SK-N-SH treated with all-trans-retinoic acid at 6 μM for 48 hours (cell line): ENCODE measurements around the gene PCDHGA1.

Source experiments
- ATAC-seq: fragments of 200-7000 bp; cut with Tn5 transposase; 3 replicates; pipeline ENCODE4 v1.9.1; 2020; ENCODE audit warnings: mild to moderate bottlenecking, moderate library complexity
- BACH2 ChIP-seq: fragments of 250-450 bp; sonication (Bioruptor Pico); IDR thresholded peaks from 2 replicates; pipeline ENCODE4 v1.9.0; 2021; ENCODE audit warnings: mild to moderate bottlenecking, borderline replicate concordance
- CSDC2 ChIP-seq: fragments of 250-450 bp; sonication (Bioruptor Pico); IDR thresholded peaks from 2 replicates; pipeline ENCODE4 v1.5.0; 2020; ENCODE audit warnings: mild to moderate bottlenecking, moderate library complexity
- ESRRG ChIP-seq: fragments of 250-450 bp; sonication (Bioruptor Pico); IDR thresholded peaks from 2 replicates; pipeline ENCODE4 v1.6.1; 2021; ENCODE audit warnings: mild to moderate bottlenecking
- GLIS3 ChIP-seq: fragments of 250-450 bp; sonication (Bioruptor Pico); IDR thresholded peaks from 2 replicates; pipeline ENCODE4 v1.5.0; 2020; ENCODE audit warnings: mild to moderate bottlenecking, moderate library complexity
- ISL1 ChIP-seq: fragments of 250-450 bp; sonication (Bioruptor Pico); IDR thresholded peaks from 2 replicates; pipeline ENCODE4 v2.1.2; 2022; ENCODE audit warnings: mild to moderate bottlenecking, moderate library complexity
- PPARA ChIP-seq: fragments of 250-450 bp; sonication (Bioruptor Pico); IDR thresholded peaks from 2 replicates; pipeline ENCODE4 v1.5.0; 2020; ENCODE audit warnings: mild to moderate bottlenecking, borderline replicate concordance
- RARB ChIP-seq: fragments of 250-450 bp; sonication (Bioruptor Pico); IDR thresholded peaks from 2 replicates; pipeline ENCODE4 v1.8.0; 2021; ENCODE audit warnings: mild to moderate bottlenecking, moderate library complexity
- TCF4 ChIP-seq: fragments of 250-450 bp; sonication (Bioruptor Pico); IDR thresholded peaks from 2 replicates; pipeline ENCODE4 v1.8.0; 2021; ENCODE audit warnings: mild to moderate bottlenecking, moderate library complexity, borderline replicate concordance
- TOX ChIP-seq: fragments of 250-450 bp; sonication (Bioruptor Pico); IDR thresholded peaks from 2 replicates; pipeline ENCODE4 v1.8.0; 2021; ENCODE audit warnings: mild to moderate bottlenecking, moderate library complexity, borderline replicate concordance
- ZFP3 ChIP-seq: fragments of 250-450 bp; sonication (Bioruptor Pico); IDR thresholded peaks from 2 replicates; pipeline ENCODE4 v1.5.0; 2020; ENCODE audit warnings: mild to moderate bottlenecking, moderate library complexity
- ZFP30 ChIP-seq: fragments of 450-650 bp; formaldehyde crosslinking; IDR thresholded peaks from 2 replicates; pipeline ENCODE4 v1.5.0; 2022; ENCODE audit warnings: mild to moderate bottlenecking, moderate library complexity
- ZNF70 ChIP-seq: fragments of 450-650 bp; formaldehyde crosslinking; IDR thresholded peaks from 2 replicates; pipeline ENCODE4 v1.5.0; 2020; ENCODE audit warnings: mild to moderate bottlenecking, moderate library complexity
- ZNF8 ChIP-seq: fragments of 450-650 bp; formaldehyde crosslinking; IDR thresholded peaks from 2 replicates; pipeline ENCODE4 v1.5.0; 2020; ENCODE audit warnings: mild to moderate bottlenecking, moderate library complexity
- TF ChIP-seq, protein P1 (sequence below): fragments of 250-450 bp; sonication (Bioruptor Pico); IDR thresholded peaks from 2 replicates; pipeline ENCODE4 v1.5.1; 2020; ENCODE audit warnings: low read depth, mild to moderate bottlenecking, moderate library complexity
- TF ChIP-seq, protein P2 (sequence below): fragments of 250-450 bp; sonication (Bioruptor Pico); IDR thresholded peaks from 2 replicates; pipeline ENCODE4 v1.5.0; 2020; ENCODE audit warnings: mild to moderate bottlenecking, moderate library complexity
- TF ChIP-seq, protein P3 (sequence below): fragments of 250-450 bp; sonication (Bioruptor Pico); IDR thresholded peaks from 2 replicates; pipeline ENCODE4 v1.8.0; 2020; ENCODE audit warnings: mild to moderate bottlenecking, moderate library complexity, borderline replicate concordance
- TF ChIP-seq, protein P4 (sequence below): fragments of 250-450 bp; sonication (Bioruptor Pico); IDR thresholded peaks from 2 replicates; pipeline ENCODE4 v1.8.0; 2021; ENCODE audit warnings: low read depth, mild to moderate bottlenecking, moderate library complexity, borderline replicate concordance
- TF ChIP-seq, protein P5 (sequence below): fragments of 250-450 bp; sonication (Bioruptor Pico); IDR thresholded peaks from 2 replicates; pipeline ENCODE4 v1.5.1; 2021; ENCODE audit warnings: mild to moderate bottlenecking, moderate library complexity

The PCDHGA1 gene

DNA sequence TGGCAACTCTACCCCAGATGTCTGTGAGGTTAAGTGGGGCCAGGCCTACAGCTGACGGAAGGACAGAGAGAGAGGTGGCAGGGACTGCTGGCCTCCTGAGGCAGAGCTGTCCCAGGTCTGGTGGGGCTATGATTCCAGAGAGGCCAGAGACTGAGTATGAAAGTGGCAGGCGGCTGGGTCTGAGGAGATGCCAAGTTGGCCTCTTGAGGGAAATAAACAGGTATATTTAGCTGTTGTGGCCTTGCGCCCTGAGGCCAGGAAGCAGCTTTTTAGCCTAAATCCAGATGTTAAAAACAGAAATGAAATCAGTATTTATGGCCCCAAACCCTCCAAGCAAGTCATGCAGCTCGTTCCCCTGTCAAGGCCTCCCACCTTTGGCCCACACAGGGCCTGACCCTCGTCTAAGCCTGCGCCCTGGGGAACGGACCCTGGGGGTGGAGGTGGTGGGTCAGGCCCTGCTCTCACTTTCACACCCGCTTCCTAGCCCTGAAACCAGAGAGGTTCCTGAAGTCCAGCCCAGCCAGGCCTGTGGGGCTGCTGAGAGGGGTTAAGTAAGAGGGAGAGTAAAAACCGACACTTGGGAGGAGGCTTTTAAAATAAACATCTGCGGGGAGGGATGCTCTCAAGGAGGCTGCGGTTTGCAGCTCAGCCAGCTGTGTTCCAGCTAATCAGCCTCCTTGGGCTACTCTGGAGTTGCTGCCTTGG is 177.2 kb downstream of the PCDHGA1 start:
- ATAC-seq: peak; percentile 7; the same call in 2 of the 3 replicates
- TF ChIP-seq ISL1 (CRISPR knock-in tag) (no peak), ZNF8 (CRISPR knock-in tag) (no peak), ZFP3 (CRISPR knock-in tag) (no peak), ZFP30 (CRISPR knock-in tag) (no peak), TOX (CRISPR knock-in tag) (no peak), ESRRG (CRISPR knock-in tag) (no peak), ZNF70 (no peak), GLIS3 (no peak)
- TF ChIP-seq, protein P1, sequence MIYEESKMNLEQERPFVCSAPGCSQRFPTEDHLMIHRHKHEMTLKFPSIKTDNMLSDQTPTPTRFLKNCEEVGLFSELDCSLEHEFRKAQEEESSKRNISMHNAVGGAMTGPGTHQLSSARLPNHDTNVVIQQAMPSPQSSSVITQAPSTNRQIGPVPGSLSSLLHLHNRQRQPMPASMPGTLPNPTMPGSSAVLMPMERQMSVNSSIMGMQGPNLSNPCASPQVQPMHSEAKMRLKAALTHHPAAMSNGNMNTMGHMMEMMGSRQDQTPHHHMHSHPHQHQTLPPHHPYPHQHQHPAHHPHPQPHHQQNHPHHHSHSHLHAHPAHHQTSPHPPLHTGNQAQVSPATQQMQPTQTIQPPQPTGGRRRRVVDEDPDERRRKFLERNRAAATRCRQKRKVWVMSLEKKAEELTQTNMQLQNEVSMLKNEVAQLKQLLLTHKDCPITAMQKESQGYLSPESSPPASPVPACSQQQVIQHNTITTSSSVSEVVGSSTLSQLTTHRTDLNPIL: no peak
- TF ChIP-seq, protein P2, sequence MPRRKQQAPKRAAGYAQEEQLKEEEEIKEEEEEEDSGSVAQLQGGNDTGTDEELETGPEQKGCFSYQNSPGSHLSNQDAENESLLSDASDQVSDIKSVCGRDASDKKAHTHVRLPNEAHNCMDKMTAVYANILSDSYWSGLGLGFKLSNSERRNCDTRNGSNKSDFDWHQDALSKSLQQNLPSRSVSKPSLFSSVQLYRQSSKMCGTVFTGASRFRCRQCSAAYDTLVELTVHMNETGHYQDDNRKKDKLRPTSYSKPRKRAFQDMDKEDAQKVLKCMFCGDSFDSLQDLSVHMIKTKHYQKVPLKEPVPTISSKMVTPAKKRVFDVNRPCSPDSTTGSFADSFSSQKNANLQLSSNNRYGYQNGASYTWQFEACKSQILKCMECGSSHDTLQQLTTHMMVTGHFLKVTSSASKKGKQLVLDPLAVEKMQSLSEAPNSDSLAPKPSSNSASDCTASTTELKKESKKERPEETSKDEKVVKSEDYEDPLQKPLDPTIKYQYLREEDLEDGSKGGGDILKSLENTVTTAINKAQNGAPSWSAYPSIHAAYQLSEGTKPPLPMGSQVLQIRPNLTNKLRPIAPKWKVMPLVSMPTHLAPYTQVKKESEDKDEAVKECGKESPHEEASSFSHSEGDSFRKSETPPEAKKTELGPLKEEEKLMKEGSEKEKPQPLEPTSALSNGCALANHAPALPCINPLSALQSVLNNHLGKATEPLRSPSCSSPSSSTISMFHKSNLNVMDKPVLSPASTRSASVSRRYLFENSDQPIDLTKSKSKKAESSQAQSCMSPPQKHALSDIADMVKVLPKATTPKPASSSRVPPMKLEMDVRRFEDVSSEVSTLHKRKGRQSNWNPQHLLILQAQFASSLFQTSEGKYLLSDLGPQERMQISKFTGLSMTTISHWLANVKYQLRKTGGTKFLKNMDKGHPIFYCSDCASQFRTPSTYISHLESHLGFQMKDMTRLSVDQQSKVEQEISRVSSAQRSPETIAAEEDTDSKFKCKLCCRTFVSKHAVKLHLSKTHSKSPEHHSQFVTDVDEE (CRISPR knock-in tag): no peak
- TF ChIP-seq, protein P3, sequence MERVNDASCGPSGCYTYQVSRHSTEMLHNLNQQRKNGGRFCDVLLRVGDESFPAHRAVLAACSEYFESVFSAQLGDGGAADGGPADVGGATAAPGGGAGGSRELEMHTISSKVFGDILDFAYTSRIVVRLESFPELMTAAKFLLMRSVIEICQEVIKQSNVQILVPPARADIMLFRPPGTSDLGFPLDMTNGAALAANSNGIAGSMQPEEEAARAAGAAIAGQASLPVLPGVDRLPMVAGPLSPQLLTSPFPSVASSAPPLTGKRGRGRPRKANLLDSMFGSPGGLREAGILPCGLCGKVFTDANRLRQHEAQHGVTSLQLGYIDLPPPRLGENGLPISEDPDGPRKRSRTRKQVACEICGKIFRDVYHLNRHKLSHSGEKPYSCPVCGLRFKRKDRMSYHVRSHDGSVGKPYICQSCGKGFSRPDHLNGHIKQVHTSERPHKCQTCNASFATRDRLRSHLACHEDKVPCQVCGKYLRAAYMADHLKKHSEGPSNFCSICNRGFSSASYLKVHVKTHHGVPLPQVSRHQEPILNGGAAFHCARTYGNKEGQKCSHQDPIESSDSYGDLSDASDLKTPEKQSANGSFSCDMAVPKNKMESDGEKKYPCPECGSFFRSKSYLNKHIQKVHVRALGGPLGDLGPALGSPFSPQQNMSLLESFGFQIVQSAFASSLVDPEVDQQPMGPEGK (CRISPR knock-in tag): no peak
- TF ChIP-seq, protein P4, sequence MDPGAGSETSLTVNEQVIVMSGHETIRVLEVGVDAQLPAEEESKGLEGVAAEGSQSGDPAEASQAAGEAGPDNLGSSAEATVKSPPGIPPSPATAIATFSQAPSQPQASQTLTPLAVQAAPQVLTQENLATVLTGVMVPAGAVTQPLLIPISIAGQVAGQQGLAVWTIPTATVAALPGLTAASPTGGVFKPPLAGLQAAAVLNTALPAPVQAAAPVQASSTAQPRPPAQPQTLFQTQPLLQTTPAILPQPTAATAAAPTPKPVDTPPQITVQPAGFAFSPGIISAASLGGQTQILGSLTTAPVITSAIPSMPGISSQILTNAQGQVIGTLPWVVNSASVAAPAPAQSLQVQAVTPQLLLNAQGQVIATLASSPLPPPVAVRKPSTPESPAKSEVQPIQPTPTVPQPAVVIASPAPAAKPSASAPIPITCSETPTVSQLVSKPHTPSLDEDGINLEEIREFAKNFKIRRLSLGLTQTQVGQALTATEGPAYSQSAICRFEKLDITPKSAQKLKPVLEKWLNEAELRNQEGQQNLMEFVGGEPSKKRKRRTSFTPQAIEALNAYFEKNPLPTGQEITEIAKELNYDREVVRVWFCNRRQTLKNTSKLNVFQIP (CRISPR knock-in tag): no peak

DNA sequence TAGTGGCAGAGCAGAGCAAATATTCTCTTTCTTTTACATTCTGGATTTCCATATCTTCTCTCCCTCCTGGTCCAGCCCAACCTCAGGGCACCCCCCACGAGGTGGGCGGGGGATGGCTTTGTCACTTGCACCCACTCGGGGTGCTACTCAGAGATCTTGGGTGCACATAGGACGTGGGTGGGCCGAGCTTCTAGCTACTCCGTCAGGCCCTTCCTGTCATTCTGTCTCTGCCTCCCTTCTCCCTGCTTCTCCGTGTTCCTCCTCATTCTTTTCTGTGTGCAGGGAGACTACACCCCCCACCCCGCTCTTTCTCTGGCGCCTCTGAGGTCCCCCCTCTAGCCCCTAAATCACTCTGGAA is 178.1 kb downstream of the PCDHGA1 start:
- ATAC-seq: peak; percentile 60
- peak; percentile 80 for TF ChIP-seq ZFP3 (CRISPR knock-in tag)
- TF ChIP-seq ZFP30 (CRISPR knock-in tag): no peak

DNA sequence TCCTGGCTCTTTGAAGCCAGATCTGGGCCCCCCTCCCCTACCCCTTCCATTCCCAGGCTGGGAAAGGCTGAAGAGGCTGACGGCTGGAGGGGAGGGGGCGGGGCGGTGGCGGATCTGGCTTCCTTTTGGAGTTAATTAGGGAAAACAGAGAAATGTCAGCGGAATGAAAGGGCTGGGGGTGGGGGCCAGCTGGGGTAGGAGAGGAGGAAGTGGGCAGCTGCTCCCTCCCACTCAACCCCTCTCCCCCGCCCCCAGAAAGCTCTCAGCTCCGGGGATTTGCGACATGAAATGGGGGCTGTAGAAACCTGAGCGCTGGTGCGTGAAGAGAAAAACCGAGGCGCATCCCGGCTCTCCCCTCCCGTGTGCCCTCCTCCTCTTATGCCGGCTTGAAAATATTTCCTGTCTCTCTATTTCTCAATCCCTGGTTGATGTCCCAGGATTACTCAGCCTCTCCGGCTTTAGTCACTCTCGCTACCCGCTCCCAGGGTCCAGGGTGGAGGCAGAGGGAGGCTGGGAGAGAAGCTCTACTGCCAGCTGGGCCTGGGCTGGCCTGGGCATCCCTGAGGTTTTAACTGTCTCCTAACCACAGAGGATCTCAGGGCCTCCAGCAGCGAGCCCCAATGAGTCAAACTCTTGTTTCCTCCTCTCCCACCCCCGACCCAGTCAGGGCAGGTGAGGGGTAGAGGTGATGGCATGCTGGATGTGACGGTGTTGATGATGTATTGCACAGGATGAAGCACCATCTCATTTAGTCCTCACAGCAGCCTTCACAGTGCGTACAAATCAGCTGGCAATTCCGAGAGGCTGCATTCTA is 178.7 kb downstream of the PCDHGA1 start:
- peak; percentile 34; the same call in 1 of the 2 replicates for TF ChIP-seq ZFP3 (CRISPR knock-in tag)
- TF ChIP-seq, protein P3 (CRISPR knock-in tag): peak; percentile 45; the same call in 1 of the 2 replicates
- TF ChIP-seq, protein P1: no peak
- ATAC-seq: peak; percentile 73

DNA sequence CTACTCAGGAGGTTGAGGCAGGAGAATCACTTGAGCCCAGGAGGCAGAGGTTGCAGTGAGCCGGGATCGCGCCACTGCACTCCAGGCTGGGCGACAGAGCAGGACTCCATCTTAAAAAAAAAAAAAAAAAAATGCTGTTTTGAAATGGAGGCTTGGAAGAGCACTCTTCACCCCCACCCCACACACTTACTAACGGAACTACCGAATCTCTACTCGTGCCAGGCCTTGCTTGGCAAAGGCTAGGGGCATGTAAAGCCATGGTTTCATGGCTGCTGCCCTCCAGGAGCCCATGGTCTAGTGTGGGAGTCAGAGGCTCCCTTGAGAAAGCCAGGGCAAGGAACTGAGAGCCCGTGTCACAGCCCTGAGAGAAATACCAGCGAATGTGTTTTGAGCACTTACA is 179.8 kb downstream of the PCDHGA1 start:
- no peak for ATAC-seq

More for the DNA sequence above, 179.8 kb downstream of the PCDHGA1 start:
- TF ChIP-seq TCF4 (CRISPR knock-in tag): no peak
- TF ChIP-seq RARB (CRISPR knock-in tag): no peak
- TF ChIP-seq ZFP3 (CRISPR knock-in tag): no peak
- no peak for TF ChIP-seq PPARA (CRISPR knock-in tag)
- no peak for TF ChIP-seq CSDC2
- TF ChIP-seq, protein P5, sequence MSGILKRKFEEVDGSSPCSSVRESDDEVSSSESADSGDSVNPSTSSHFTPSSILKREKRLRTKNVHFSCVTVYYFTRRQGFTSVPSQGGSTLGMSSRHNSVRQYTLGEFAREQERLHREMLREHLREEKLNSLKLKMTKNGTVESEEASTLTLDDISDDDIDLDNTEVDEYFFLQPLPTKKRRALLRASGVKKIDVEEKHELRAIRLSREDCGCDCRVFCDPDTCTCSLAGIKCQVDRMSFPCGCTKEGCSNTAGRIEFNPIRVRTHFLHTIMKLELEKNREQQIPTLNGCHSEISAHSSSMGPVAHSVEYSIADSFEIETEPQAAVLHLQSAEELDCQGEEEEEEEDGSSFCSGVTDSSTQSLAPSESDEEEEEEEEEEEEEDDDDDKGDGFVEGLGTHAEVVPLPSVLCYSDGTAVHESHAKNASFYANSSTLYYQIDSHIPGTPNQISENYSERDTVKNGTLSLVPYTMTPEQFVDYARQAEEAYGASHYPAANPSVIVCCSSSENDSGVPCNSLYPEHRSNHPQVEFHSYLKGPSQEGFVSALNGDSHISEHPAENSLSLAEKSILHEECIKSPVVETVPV (CRISPR knock-in tag): no peak
- TF ChIP-seq, protein P1: no peak
- no peak for TF ChIP-seq TOX (CRISPR knock-in tag)
- no peak for TF ChIP-seq BACH2 (CRISPR knock-in tag)
- TF ChIP-seq GLIS3: no peak
